Naive thymus-derived CD4-positive, alpha-beta T cell (primary cell): ENCODE results near the gene TYMS. TPM values are rescaled to one million over a fixed set of nuclear protein-coding genes. Genes with fewer than 3 reads are reported as not detected.

Source experiments
- ATAC-seq: fragments of 150-1000 bp; cut with Tn5 transposase; 2 replicates; pipeline ENCODE4 v1.10.0; 2021; ENCODE audit warnings: mild to moderate bottlenecking, moderate library complexity
- CTCF ChIA-PET: fragments of 350-600 bp; sonication (Branson Sonifier 250); formaldehyde crosslinking; loops from one replicate; lab custom pipeline; 2021; ENCODE audit warnings: antibody characterized with exemption; lab: Charles Lee
- POLR2A ChIA-PET: fragments of 350-600 bp; sonication (Branson Sonifier 250); formaldehyde crosslinking; loops from one replicate; lab custom pipeline; 2021; ENCODE audit warnings: antibody characterized with exemption, inconsistent platforms; lab: Charles Lee
- DNase-seq, 9 donors: peaks; one replicate each; pipeline versions ENCODE4 v3.0.0 to v3.0.0-alpha.2; 2020 to 2022; ENCODE audit warnings: mixed read lengths in 1 of 9
- H3K27ac ChIP-seq: one replicate; pipeline ENCODE4 v1.7.0; 2013; ENCODE audit warnings: mild to moderate bottlenecking, low read depth, low read length, moderate library complexity
- H3K27me3 ChIP-seq, 2 donors: one replicate each; pipeline ENCODE4 v1.7.0; 2013; ENCODE audit warnings: low read length in 2 of 2, mild to moderate bottlenecking in 2 of 2, moderate library complexity in 2 of 2; ENCODE audit not compliant: control insufficient read depth in 2 of 2, insufficient read depth in 2 of 2
- H3K36me3 ChIP-seq, 3 experiments: 1 replicate in 2 of 3; 2 replicates in 1 of 3; pipeline ENCODE4 v1.7.0; 2013; ENCODE audit warnings: low read length in 3 of 3, mild to moderate bottlenecking in 3 of 3, moderate library complexity in 1 of 3; ENCODE audit not compliant: insufficient read depth in 3 of 3, control insufficient read depth in 2 of 3
- H3K4me1 ChIP-seq, 2 donors: one replicate each; pipeline ENCODE4 v1.7.0; 2013; ENCODE audit warnings: low read length in 2 of 2, mild to moderate bottlenecking in 2 of 2, moderate library complexity in 1 of 2; ENCODE audit not compliant: control insufficient read depth in 2 of 2, insufficient read depth in 2 of 2
- H3K4me3 ChIP-seq: 2 replicates; pipeline ENCODE4 v1.7.0; 2013; ENCODE audit warnings: mild to moderate bottlenecking, low read length
- H3K9me3 ChIP-seq, 3 experiments: 1 replicate in 2 of 3; 2 replicates in 1 of 3; pipeline ENCODE4 v1.7.0; 2013; ENCODE audit warnings: low read length in 3 of 3; ENCODE audit not compliant: control insufficient read depth in 2 of 3
- H3K27ac Mint-ChIP-seq, 9 donors: one replicate each; pipeline ENCODE4 v1.8.0; 2020 to 2022; ENCODE audit warnings: mixed read lengths in 9 of 9, mild to moderate bottlenecking in 8 of 9, moderate library complexity in 5 of 9, inconsistent platforms in 2 of 9
- H3K27me3 Mint-ChIP-seq, 5 donors: one replicate each; pipeline ENCODE4 v1.8.0; 2021 to 2022; ENCODE audit warnings: mixed read lengths in 5 of 5, mild to moderate bottlenecking in 1 of 5
- H3K36me3 Mint-ChIP-seq, 5 donors: one replicate each; pipeline ENCODE4 v1.8.0; 2020 to 2022; ENCODE audit warnings: mixed read lengths in 5 of 5, mild to moderate bottlenecking in 3 of 5, inconsistent platforms in 1 of 5
- H3K4me1 Mint-ChIP-seq, 7 donors: one replicate each; pipeline ENCODE4 v1.8.0; 2020 to 2022; ENCODE audit warnings: mixed read lengths in 7 of 7, mild to moderate bottlenecking in 3 of 7, inconsistent platforms in 1 of 7
- H3K4me3 Mint-ChIP-seq, 10 donors: one replicate each; pipeline ENCODE4 v1.8.0; 2020 to 2022; ENCODE audit warnings: mild to moderate bottlenecking in 10 of 10, mixed read lengths in 10 of 10, moderate library complexity in 6 of 10, inconsistent platforms in 2 of 10
- H3K9me3 Mint-ChIP-seq, 11 donors: one replicate each; pipeline ENCODE4 v1.8.0; 2020 to 2022; ENCODE audit warnings: mixed read lengths in 11 of 11, mild to moderate bottlenecking in 4 of 11, inconsistent platforms in 1 of 11, moderate library complexity in 1 of 11
- intact Hi-C, 2 donors: fragments of 100-400 bp; cut with micrococcal nuclease; formaldehyde crosslinking; loops; one replicate each; pipeline ENCODE4 v1.15.1; 2023
- polyA plus RNA-seq, 2 donors: library from polyadenylated mRNA; unstranded; fragments of 300-500 nt; fragmentation: Illumina TruSeq; gene quantifications; one replicate each; pipeline ENCODE4 v1.2.3, GENCODE V29; 2021
- total RNA-seq, 6 experiments: library from RNA in 5 of 6; stranded (reverse) in 5 of 6; gene quantifications; 1 replicate in 5 of 6; 2 replicates in 1 of 6; pipeline ENCODE4 v1.2.3 and lab custom pipeline; 2021 to 2026

TYMS gene
- total and polyA plus RNA-seq, 7 experiments from 2014 or later, result 0.85 to 241 (median 2.0) TPM; not detected in 4

GRCh38 chr18:710418-711300 lies 53.2 kb downstream of the TYMS start:
- CTCF ChIA-PET, result interaction anchor here (1.2 kb wide), 1 partner anchor 87 kb away, joined by 3 read pairs; no protein-coding TSS in a partner anchor
- no peaks in the 10 kb centered on the region for H3K9me3 ChIP-seq
- Mint-ChIP-seq H3K4me3 (peak overlapping the region; percentile 84 to 98 (median 92)), H3K27me3 (no peaks in the 10 kb centered on the region), H3K27ac (peak overlapping the region; percentile 88 to 99 (median 98)), H3K4me1 (peaks cover 21 to 49% (median 41%) of the 10 kb centered on the region in 7 donors), H3K9me3 (peaks cover 0 to 9% (median 0%) of the 10 kb centered on the region in 11 donors), H3K36me3 (peaks cover 9 to 29% (median 16%) of the 10 kb centered on the region in 5 donors)
- H3K4me3 ChIP-seq, result peak overlapping the region; percentile 95
- H3K27ac ChIP-seq, result peak overlapping the region; percentile 76
- intact Hi-C loops, result loop anchor here (1.0 to 10.0 kb wide), 9 partner anchors 14 to 1864 kb away; partner anchors contain the start of genes METTL4 (in 1 of the 2), NDC80 (in 1 of the 2), THOC1 (in 1 of the 2) and USP14 (in 1 of the 2)
- peaks cover 8 to 12% of the 10 kb centered on the region in 2 donors for H3K4me1 ChIP-seq
- DNase-seq (no peak), ATAC-seq (no peak)
- no peaks in the 10 kb centered on the region for H3K27me3 ChIP-seq
- peaks cover 0 to 6% (median 0%) of the 10 kb centered on the region in 3 experiments for H3K36me3 ChIP-seq
- POLR2A ChIA-PET, result interaction anchor here (0.6 to 1.2 kb wide), 3 partner anchors 11 to 120 kb away, joined by 3 to 5 read pairs (median 4); no protein-coding TSS in a partner anchor

GRCh38 chr18:711310-711656 lies 53.8 kb downstream of the TYMS start:
- Histone ChIP-seq H3K4me1 (peaks cover 8 to 12% of the 10 kb centered on the region in 2 donors), H3K27me3 (no peaks in the 10 kb centered on the region), H3K9me3 (no peaks in the 10 kb centered on the region), H3K4me3 (peak overlapping the region; percentile 95), H3K36me3 (peaks cover 0 to 2% (median 0%) of the 10 kb centered on the region in 3 experiments), H3K27ac (peak overlapping the region; percentile 76)
- ChIA-PET POLR2A (interaction anchor here (1.0 to 1.2 kb wide), 2 partner anchors 12 to 119 kb away, joined by 4 to 5 read pairs; no protein-coding TSS in a partner anchor), CTCF (interaction anchor here (1.2 kb wide), 1 partner anchor 87 kb away, joined by 3 read pairs; no protein-coding TSS in a partner anchor)
- H3K27ac Mint-ChIP-seq, result peak overlapping the region; percentile 88 to 99 (median 98)
- ATAC-seq, result no peak
- H3K9me3 Mint-ChIP-seq, result peaks cover 0 to 9% (median 0%) of the 10 kb centered on the region in 11 donors
- peaks cover 9 to 22% (median 14%) of the 10 kb centered on the region in 5 donors for H3K36me3 Mint-ChIP-seq
- intact Hi-C loops, result loop anchor here (1.0 to 10.0 kb wide), 9 partner anchors 14 to 1864 kb away; partner anchors contain the start of genes METTL4 (in 1 of the 2), NDC80 (in 1 of the 2), THOC1 (in 1 of the 2) and USP14 (in 1 of the 2)
- no peak for DNase-seq
- peak overlapping the region; percentile 84 to 98 (median 92) for H3K4me3 Mint-ChIP-seq
- H3K27me3 Mint-ChIP-seq, result no peaks in the 10 kb centered on the region
- peaks cover 21 to 45% (median 38%) of the 10 kb centered on the region in 7 donors for H3K4me1 Mint-ChIP-seq

- no peaks in the 10 kb centered on the region for H3K9me3 ChIP-seq
- H3K4me1 ChIP-seq, result peaks cover 8 to 12% of the 10 kb centered on the region in 2 donors
- Mint-ChIP-seq H3K4me1 (peaks cover 20 to 41% (median 36%) of the 10 kb centered on the region in 7 donors), H3K4me3 (peak overlapping the region; percentile 84 to 98 (median 92)), H3K27ac (peak overlapping the region; percentile 88 to 99 (median 98)), H3K36me3 (peaks cover 9 to 19% (median 11%) of the 10 kb centered on the region in 5 donors), H3K27me3 (no peaks in the 10 kb centered on the region), H3K9me3 (peaks cover 0 to 9% (median 0%) of the 10 kb centered on the region in 11 donors)
- ATAC-seq, result peak; percentile 75
- H3K27me3 ChIP-seq, result no peaks in the 10 kb centered on the region
- peak overlapping the region; percentile 95 for H3K4me3 ChIP-seq
- no peaks in the 10 kb centered on the region for H3K36me3 ChIP-seq
- intact Hi-C loops, result loop anchor here (1.0 to 10.0 kb wide), 15 partner anchors 15 to 1863 kb away; partner anchors contain the start of genes CLUL1 (in 2 of the 2), THOC1 (in 2 of the 2), USP14 (in 2 of the 2) and YES1 (in 2 of the 2)
- POLR2A ChIA-PET, result interaction anchor here (0.7 to 1.9 kb wide), 4 partner anchors 101 to 444 kb away, joined by 3 to 12 read pairs (median 6); partner anchors contain the start of gene THOC1
- CTCF ChIA-PET, result interaction anchor here (0.6 to 1.1 kb wide), 5 partner anchors 16 to 128 kb away, joined by 3 to 4 read pairs (median 4); no protein-coding TSS in a partner anchor
- peak overlapping the region; percentile 76 for H3K27ac ChIP-seq
- DNase-seq, result peak; percentile 47 to 86 (median 79)
These were observed 54.4 kb downstream of the TYMS start for GRCh38 chr18:711657-712400.

- H3K4me3 ChIP-seq, result peak within 1 kb of the TSS; percentile 95
- H3K27ac ChIP-seq, result peak within 1 kb of the TSS; percentile 76
- H3K36me3 ChIP-seq, result no peaks in the 10 kb centered on the region
- Mint-ChIP-seq H3K27me3 (no peaks in the 10 kb centered on the region), H3K4me1 (peaks cover 20 to 39% (median 36%) of the 10 kb centered on the region in 7 donors), H3K9me3 (peaks cover 0 to 9% (median 0%) of the 10 kb centered on the region in 11 donors), H3K36me3 (peaks cover 9 to 16% (median 11%) of the 10 kb centered on the region in 5 donors), H3K4me3 (peak within 1 kb of the TSS; percentile 84 to 98 (median 92)), H3K27ac (peak within 1 kb of the TSS; percentile 88 to 99 (median 98))
- ChIA-PET CTCF (interaction anchor here (0.6 to 1.1 kb wide), 5 partner anchors 16 to 127 kb away, joined by 3 to 4 read pairs (median 4); no protein-coding TSS in a partner anchor), POLR2A (interaction anchor here (0.7 to 1.9 kb wide), 4 partner anchors 101 to 445 kb away, joined by 3 to 12 read pairs (median 6); partner anchors contain the start of gene THOC1)
- no peaks in the 10 kb centered on the region for H3K9me3 ChIP-seq
- H3K27me3 ChIP-seq, result no peaks in the 10 kb centered on the region
- intact Hi-C loops, result loop anchor here (1.0 to 10.0 kb wide), 10 partner anchors 30 to 1862 kb away; partner anchors contain the start of genes CLUL1 (in 2 of the 2), THOC1 (in 2 of the 2), USP14 (in 2 of the 2) and YES1 (in 2 of the 2)
- peak; percentile 94 for ATAC-seq
- peaks cover 8 to 12% of the 10 kb centered on the region in 2 donors for H3K4me1 ChIP-seq
- peak; percentile 68 to 93 (median 80) for DNase-seq
These were observed 55.1 kb downstream of the TYMS start, which contains the start of gene ENOSF1 for GRCh38 chr18:712401-713134. Gene ENOSF1, minus strand, starts transcription at chr18:712630. Its CDS starts 43 bp downstream, at chr18:712587.

- CTCF ChIA-PET, result interaction anchor here (1.0 to 1.1 kb wide), 3 partner anchors 34 to 126 kb away, joined by 3 to 4 read pairs (median 4); no protein-coding TSS in a partner anchor
- POLR2A ChIA-PET, result interaction anchor here (0.9 to 1.9 kb wide), 3 partner anchors 100 to 117 kb away, joined by 3 to 12 read pairs (median 8); no protein-coding TSS in a partner anchor
- ATAC-seq, result no peak
- DNase-seq, result peak in 2 of 9 donors; percentile 10 to 31
- Histone ChIP-seq H3K4me1 (peaks cover 8 to 12% of the 10 kb centered on the region in 2 donors), H3K27ac (no peak overlapping the region), H3K36me3 (no peaks in the 10 kb centered on the region), H3K9me3 (no peaks in the 10 kb centered on the region), H3K27me3 (no peaks in the 10 kb centered on the region), H3K4me3 (peak overlapping the region; percentile 25)
- Mint-ChIP-seq H3K9me3 (peaks cover 0 to 9% (median 0%) of the 10 kb centered on the region in 11 donors), H3K27ac (peak overlapping the region in 6 of 9 donors; percentile 42 to 81 (median 60)), H3K27me3 (no peaks in the 10 kb centered on the region), H3K4me1 (peaks cover 18 to 36% (median 35%) of the 10 kb centered on the region in 7 donors), H3K36me3 (peaks cover 9 to 14% (median 11%) of the 10 kb centered on the region in 5 donors), H3K4me3 (peak overlapping the region; percentile 69 to 98 (median 80))
- intact Hi-C loops, result loop anchor here (2.0 to 10.0 kb wide), 6 partner anchors 30 to 1862 kb away; partner anchors contain the start of genes CLUL1 (in 2 of the 2), METTL4 (in 1 of the 2), NDC80 (in 1 of the 2) and THOC1 (in 1 of the 2)
These were observed 55.7 kb downstream of the TYMS start for GRCh38 chr18:713135-713490.
